Suprapubic skin (tissue), 4 donors: ENCODE measurements around the gene MFSD11.

Experiments
- EP300 ChIP-seq: sonication (generic); formaldehyde crosslinking; IDR thresholded peaks from one replicate; pipeline ENCODE4 v1.6.1; 2017; ENCODE audit warnings: antibody characterized with exemption
- POLR2A ChIP-seq, 2 donors: fragments of 450-650 bp; IDR thresholded peaks; one replicate each; pipeline ENCODE4 v1.6.1; 2017; ENCODE audit warnings: antibody characterized with exemption in 2 of 2, mild to moderate bottlenecking in 2 of 2, moderate library complexity in 2 of 2
- POLR2AphosphoS5 ChIP-seq, 3 donors: sonication (generic); formaldehyde crosslinking; IDR thresholded peaks; one replicate each; pipeline ENCODE4 v1.6.1; 2017; ENCODE audit warnings: antibody characterized with exemption in 3 of 3
- TF ChIP-seq, protein P1 (sequence below), 2 donors: fragments of 200-600 bp in 1 of 2; fragments of 450-650 bp in 1 of 2; sonication (generic) in 1 of 2; IDR thresholded peaks; one replicate each; pipeline ENCODE4 v1.5.1; 2016 to 2019; ENCODE audit warnings: antibody characterized with exemption in 2 of 2, mild to moderate bottlenecking in 1 of 2, moderate library complexity in 1 of 2

- no peak for TF ChIP-seq EP300
- TF ChIP-seq, protein P1, sequence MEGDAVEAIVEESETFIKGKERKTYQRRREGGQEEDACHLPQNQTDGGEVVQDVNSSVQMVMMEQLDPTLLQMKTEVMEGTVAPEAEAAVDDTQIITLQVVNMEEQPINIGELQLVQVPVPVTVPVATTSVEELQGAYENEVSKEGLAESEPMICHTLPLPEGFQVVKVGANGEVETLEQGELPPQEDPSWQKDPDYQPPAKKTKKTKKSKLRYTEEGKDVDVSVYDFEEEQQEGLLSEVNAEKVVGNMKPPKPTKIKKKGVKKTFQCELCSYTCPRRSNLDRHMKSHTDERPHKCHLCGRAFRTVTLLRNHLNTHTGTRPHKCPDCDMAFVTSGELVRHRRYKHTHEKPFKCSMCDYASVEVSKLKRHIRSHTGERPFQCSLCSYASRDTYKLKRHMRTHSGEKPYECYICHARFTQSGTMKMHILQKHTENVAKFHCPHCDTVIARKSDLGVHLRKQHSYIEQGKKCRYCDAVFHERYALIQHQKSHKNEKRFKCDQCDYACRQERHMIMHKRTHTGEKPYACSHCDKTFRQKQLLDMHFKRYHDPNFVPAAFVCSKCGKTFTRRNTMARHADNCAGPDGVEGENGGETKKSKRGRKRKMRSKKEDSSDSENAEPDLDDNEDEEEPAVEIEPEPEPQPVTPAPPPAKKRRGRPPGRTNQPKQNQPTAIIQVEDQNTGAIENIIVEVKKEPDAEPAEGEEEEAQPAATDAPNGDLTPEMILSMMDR (IDR thresholded peaks at IDR 0.05) = no peak
- TF ChIP-seq POLR2AphosphoS5 (IDR thresholded peaks at IDR 0.05) = no peak
- no peak for TF ChIP-seq POLR2A (IDR thresholded peaks at IDR 0.05)
Observed at GRCh38 chr17:76822184-76822778, 84.4 kb downstream of the MFSD11 start.
